Measurements from ENCODE around the gene GSDME.
"Not testable (repeated sequence)": the region's sequence is repeated elsewhere in the genome, so short reads cannot be mapped to it uniquely, and the experiment has no call there.

DNA sequence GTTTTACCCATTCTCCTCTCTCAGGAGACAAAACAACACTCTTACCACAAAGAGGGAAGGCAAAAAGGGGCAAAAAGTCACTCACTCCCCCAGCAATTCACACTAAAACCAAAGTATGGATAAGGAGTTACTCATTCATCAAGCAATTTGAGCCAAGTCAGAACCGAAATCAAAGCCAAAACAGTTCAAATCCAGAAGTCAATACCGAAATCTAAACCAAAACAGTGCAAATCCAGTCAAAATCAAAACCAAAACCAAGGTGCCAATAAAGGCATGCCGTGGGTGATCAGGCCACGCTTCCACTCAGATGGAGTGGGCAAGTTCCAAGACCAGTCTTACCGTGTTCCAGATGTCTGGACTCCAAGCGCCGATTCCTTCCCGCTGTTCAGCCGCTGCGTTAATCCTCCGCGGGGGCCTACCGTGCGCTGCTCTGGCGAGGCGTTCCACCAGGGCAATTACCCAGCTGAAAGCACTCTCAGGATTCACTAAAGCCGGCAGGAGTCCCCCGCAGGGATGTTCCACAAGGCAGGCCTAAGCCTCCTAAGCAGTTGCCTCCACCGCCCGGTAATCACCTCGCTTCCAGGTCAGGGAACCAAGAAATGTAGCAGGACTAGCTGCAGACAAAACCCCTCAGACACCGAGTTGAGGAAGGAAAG, 37.6 kb upstream of the GSDME start:
- TF ChIP-seq TCF4 (CRISPR knock-in tag; IDR thresholded peaks at IDR 0.05; ENCODE audit: borderline replicate concordance); CSDC2 (CRISPR knock-in tag; IDR thresholded peaks at IDR 0.05); PATZ1 (CRISPR knock-in tag; IDR thresholded peaks at IDR 0.05; ENCODE audit: borderline replicate concordance); ZFP30 (CRISPR knock-in tag; IDR thresholded peaks at IDR 0.05); GLIS3 (CRISPR knock-in tag; IDR thresholded peaks at IDR 0.05); RARB (CRISPR knock-in tag; IDR thresholded peaks at IDR 0.05); PPARA (CRISPR knock-in tag; IDR thresholded peaks at IDR 0.05; ENCODE audit: borderline replicate concordance): not testable (repeated sequence)

All from SK-N-SH treated with all-trans-retinoic acid at 6 μM for 48 hours (cell line).